Activated CD8-positive, alpha-beta memory T cell treated with anti-CD3 and anti-CD28 coated beads for 1 hour (primary cell): Measurements from ENCODE around the gene TSPAN6.

Source experiments
- DNase-seq, 2 donors: peaks; one replicate each; pipeline ENCODE4 v3.0.0-alpha.2; 2020; ENCODE audit warnings: low read depth in 1 of 2; ENCODE audit errors: extremely low read depth in 1 of 2

The TSPAN6 gene

DNA sequence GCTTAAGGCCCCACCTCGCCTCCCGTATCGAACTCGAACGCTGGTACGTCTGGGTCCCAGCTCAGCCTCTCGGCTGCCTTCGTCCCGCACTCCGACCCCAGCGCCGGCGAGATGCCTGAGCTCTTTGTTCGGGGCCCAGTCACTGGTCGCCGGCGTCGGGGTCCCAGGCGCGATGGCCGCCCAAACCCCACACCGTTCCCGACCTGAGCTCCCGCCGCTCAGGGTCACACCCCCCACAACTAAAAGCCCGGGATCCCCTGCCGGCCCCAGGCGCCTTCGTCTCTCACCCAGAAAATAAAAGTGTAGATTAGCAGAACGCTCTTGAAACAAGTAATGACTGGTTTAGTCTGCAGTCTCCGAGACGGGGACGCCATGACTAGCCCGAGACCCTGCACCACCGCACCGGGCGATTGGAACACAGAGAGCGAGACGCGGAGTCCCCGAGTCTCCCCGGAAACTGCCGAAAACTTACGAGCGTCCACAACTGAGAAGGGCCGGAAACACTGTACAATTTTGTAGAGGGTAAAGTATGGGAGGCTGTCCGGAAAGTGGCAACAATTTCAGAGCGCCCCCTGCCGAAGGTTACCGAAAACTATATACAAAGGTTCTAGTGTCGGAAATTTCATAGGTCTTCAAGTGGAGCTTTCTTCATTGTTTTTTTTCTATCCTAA, at the start of gene TSPAN6:
Gene TSPAN6, minus strand, starts transcription at position 486 of the 671 bp plus-strand sequence. Its CDS starts 112 bp downstream, at position 374.
- peak; percentile 33 to 47 for DNase-seq

- no peak for DNase-seq
These were observed 49.3 kb upstream of the TSPAN6 start for GRCh38 chrX:100685997-100686305.

DNA sequence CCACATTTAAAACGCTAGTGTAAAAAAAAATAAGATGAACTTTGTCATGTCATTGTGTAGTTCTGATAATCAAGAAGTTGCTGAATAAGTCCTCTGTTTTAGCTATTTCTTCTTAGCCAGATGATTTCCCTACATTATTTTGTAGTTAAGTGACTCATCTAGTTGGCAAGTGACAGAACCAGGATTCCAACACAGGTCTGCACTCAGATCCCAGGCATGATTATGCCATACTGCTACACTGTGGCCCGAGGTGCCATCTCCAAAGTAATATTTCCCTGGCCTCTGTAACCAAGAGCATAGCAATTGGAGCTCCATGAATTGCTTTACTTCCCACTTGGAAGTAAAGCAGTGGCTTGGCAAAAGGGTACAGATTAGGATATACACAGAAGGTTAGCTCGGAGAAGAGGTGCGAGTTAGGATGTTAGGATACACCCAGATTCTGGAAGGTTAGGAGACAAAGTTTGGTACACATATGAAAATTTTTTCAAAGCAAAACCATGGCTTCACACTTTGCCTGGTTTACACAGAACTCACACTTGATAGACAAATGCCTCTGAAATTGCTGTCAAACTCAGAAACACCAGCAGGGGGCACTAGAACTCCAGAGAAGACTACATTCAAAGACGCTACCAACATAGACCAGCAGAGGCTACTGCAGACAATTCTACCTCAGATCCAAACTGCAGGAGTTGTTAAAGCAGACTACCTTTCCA, 48.8 kb upstream of the TSPAN6 start:
- DNase-seq = peak; percentile 1 to 7

- DNase-seq = no peak
These were observed 46.3 kb upstream of the TSPAN6 start for GRCh38 chrX:100682939-100683338.

DNA sequence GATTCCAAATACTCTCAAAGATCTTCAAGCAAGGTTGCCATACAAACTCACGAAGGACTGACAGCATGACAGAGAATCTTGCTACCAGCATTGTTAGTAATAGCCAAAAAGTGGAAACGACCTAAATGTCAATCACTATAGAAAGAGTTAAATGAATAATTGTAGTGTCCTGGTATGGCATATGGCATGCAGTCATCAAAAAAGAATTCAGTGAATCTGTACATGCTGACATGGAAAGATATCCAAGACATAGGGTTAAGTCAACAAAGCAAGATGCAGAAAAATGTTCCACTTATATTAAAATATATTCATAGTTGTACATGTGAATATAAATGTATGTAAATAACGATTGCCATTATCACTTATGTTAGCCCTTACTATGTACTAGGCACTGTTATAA, 45.0 kb upstream of the TSPAN6 start:
- DNase-seq = no peak

GRCh38 chrX:100680756-100681155, 44.1 kb upstream of the TSPAN6 start:
- DNase-seq = no peak

GRCh38 chrX:100677611-100678181, 41.1 kb upstream of the TSPAN6 start:
- no peak for DNase-seq

- no peak for DNase-seq
These were observed 38.1 kb upstream of the TSPAN6 start for GRCh38 chrX:100674705-100675104.

- DNase-seq = no peak
These were observed 36.9 kb upstream of the TSPAN6 start for GRCh38 chrX:100673397-100673953.

- no peak for DNase-seq
These were observed 36.4 kb upstream of the TSPAN6 start for GRCh38 chrX:100672966-100673365.

- DNase-seq = no peak
These were observed 27.0 kb upstream of the TSPAN6 start for GRCh38 chrX:100663642-100664041.

DNA sequence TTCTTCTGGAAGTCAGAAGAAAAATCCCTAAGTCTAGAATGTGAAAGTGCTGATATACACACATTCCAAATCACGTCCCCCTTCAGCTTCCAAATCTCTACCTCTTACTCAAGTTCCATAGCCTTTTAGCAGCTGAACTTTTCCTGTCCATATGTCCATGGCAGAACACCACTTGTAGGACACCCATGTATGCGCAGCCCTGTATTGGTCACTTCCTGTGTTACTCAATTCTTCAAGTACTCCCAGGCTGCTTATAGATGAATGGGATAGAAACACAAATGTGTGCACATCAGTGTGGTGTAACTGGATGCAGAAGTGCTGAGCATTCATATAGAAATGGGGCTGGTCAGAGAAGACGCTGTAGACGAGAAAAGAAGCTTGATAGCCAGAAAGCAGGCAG, 26.2 kb upstream of the TSPAN6 start:
- no peak for DNase-seq

DNA sequence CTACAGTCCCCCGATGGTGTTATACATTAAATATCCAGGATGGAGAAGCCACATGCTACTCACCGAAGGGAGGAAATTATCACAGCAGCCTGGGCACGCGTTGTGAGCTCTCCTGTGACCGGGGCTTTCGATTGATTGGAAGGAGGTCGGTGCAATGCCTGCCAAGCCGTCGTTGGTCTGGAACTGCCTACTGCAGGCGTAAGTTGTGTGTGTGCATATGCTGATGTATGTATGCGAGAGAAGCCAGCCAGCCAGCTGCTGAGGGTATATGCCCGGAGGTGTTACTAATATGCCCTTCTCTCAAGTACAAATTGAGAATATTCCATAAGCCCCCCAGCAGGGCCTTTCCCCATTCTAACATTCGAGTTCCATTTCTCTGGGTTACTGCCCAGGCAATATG, 25.6 kb upstream of the TSPAN6 start:
- DNase-seq = no peak

GRCh38 chrX:100659431-100660137, 23.0 kb upstream of the TSPAN6 start:
- DNase-seq = no peak

GRCh38 chrX:100658941-100659381, 22.4 kb upstream of the TSPAN6 start:
- no peak for DNase-seq

DNA sequence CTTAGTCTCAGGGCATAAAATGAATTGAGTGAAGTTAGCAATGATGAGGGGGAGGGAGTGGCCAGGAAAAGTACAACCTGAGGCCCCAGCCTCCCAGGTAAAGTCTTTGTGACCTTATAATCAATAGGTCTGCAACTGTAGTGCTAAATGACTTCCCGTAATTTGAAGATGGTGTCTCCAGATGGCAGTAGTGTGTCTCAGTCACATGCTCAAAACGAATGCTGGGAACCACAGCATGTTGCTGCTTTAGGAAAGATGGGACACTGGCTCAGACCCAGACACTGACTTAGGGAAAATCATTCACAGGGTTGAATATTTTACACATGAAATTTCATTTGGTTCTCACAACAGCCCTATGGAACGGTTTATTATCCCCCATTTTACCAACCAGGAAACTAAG, 17.7 kb upstream of the TSPAN6 start:
- DNase-seq = no peak

- no peak for DNase-seq
These were observed 15.7 kb upstream of the TSPAN6 start for GRCh38 chrX:100652266-100652665.

DNA sequence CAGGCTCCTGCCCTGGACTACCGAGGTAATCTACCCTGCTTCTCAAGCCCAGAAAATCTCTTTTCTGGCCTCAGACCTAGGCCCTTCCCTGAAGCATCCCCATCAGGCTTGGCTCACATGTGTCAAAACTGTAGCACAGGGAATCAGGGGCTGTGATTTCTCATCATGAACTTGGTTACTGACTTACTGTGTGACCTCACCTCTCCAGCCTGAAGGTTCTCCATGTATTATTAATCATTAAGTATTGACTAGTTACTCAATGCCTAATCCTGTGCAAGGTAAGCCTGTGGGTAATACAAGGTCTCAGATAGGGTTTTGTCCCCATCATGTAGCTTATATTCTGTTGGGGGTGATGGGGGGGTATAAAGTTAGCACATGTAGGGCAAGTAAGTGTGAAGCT, 14.2 kb upstream of the TSPAN6 start:
- no peak for DNase-seq

DNA sequence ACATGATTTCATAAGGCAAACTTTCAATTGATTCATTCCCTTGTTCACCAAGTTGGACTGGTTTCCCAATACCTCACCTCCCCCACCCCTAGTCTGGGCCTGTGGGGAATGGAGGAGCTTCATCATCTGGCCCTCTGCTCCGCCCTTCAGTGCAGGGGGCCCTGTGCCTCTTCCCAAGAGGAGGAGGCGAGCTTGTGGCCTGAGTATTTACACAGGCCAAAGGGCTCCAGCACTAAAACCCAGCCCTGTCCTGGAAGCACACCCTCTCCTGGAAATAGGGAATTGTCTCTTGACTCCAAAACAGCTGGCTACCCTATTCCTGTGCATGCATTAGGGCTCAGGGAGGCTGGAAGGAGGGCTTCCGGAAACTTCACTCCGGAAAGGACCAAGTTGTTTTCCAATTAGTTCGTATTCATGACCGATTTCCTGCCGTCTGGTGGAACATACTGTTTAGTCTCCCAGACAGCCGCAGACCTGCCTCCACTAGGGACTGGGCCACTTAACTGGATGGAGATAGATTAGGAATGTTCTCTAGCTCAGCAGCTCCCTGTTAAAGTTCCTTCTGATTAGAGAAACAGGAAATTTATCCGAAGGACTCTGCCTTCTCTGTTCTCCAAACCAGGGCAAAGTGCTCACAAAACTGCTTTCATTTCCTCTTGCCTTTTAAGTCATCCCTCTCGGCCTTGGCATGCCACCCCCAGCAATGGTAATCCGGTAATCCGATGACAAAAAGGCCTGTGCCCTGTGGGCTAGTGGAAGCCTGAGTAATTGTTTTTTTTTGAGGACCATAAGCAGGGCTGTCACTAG, 13.1 kb upstream of the TSPAN6 start:
- DNase-seq = no peak
